A673 (cell line): ENCODE data around the gene SCYL2.

Source experiments
- CTCF ChIP-seq: fragments of 300-800, 200-600 bp; sonication (generic); conservative IDR thresholded peaks from 2 replicates; pipeline ENCODE4 v1.5.1; 2017; ENCODE audit warnings: low read depth, mild to moderate bottlenecking, antibody characterized with exemption, low read length, moderate library complexity, mixed read lengths
- EZH2 ChIP-seq: fragments of 200-600 bp; sonication (generic); IDR thresholded peaks from 2 replicates; pipeline ENCODE4 v1.6.1; 2017; ENCODE audit warnings: borderline replicate concordance, low read depth, mild to moderate bottlenecking, mixed read lengths, antibody characterized with exemption, low read length; ENCODE audit not compliant: poor library complexity, severe bottlenecking

GRCh38 chr12:100239589-100239988, 27.4 kb upstream of the SCYL2 start:
- TF ChIP-seq CTCF (no peak), EZH2 (no peak)
